Activated CD8-positive, alpha-beta memory T cell treated with anti-CD3 and anti-CD28 coated beads, Interleukin-2, amount 50 U/mL, for 1 hour (primary cell): ENCODE results near the gene HOXD3.

ENCODE experiments used
- DNase-seq: peaks from one replicate; pipeline ENCODE4 v3.0.0-alpha.2; 2020; ENCODE audit errors: extremely low read depth

HOXD3 gene

DNA sequence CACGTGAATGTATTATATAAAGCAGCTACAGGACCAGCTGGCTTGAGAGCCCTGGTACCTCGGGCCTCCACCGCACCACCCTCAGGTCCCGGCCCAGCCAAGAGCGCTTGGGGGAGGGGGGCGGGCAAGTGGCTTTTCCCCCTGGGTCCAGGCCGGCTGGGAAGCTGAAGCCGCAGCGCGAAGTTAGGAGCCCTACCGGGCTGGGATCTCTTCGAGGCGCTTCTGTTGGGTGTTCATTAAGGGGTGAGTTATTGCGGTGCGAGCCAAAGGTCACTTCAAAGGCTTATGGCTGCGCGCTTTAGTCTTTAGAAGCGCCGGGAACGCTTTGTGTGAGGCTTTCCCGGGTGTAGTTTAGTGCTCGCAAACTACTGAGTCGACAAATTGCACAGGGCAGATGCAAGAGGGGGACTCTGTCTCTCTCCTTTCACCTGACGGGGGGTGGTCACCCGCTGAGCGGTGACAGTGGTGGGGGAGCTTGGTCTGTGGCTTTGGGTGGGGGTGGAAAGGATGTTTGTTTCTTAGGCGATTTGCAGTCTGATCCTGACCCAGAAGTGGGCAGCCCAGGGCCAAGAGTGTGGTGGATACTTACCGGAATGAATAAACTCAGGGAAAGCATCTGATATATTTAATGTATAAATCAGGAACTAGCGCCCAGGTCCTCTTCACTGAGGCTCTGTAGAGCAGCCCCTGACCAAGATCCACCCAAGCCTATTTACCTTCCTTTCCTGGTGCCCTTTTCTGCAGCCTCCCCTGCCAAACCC is 6.0 kb downstream of the HOXD3 start:
- DNase-seq, result no peak

GRCh38 chr2:176163672-176164056 is 6.6 kb downstream of the HOXD3 start:
- no peak for DNase-seq

GRCh38 chr2:176164201-176164600 is 7.1 kb downstream of the HOXD3 start:
- no peak for DNase-seq

DNA sequence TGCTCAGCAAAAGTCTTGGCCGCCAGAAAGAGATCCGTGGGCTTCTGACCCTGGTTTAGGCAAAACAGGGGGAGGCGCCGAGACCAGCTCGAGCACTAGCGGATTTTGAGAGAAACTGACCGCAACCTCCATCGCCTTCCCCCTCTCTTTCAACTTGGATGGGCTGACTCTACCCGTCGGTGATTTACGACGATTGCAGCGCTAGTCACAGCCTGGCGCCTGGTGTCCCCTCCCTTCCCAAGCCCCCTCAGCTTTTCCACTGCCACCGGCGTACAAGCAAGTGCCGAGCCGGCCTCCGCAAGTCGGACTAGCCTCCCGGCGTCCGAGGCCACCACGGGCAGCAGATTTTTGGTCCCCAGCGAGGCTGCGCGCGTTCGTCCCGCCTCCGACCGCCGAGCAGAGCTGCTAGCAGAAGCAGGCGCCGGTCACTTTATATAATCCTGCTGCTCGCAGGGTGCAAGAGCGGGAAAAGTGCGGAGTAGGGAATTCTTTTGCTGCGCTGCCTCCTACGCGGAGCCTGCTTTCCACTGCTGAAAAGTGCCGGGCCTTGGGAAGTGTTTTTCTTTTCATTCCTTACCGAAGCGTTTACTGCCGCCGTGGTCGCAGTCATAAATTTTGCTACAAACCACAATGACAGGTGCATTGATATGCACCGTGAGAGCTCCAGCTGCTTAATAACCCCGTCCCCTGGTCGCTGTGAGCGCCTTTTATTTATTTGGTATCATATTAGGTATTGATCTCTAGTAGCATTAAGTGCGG is 7.7 kb downstream of the HOXD3 start:
- DNase-seq, result no peak

DNA sequence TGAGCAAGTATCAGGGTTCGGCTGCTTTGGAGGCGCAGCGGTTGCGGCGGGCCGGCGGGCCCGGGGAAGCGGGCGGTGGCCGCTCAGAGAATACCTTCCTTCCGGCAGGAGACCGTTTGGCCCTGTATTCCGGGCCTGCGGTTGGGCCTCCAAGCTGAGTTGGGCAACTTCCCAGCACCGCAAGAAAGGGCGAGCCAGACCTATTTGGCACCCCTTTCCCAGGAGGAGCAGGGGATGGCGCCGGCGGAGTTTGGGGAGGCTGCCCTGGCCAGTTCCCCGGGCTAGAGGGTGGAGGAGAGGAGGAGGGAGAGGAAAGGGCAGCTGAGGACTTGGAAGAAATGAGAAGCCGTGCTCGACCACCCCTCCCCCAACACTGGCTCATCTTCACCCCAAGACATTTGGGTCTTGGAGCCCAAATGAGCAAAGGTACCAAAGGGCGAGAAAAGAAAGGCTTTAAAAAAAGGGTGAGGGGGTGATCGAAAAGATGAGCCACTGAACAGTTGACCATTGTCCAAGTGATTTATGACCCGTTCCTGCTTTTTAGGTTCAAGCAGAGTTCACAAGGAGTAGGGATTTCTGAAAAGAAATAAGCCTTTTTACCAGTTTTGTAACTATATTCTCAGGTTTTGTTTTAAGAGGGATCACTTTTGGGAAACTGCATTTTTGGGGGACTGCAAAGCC is 8.4 kb downstream of the HOXD3 start:
- no peak for DNase-seq

DNA sequence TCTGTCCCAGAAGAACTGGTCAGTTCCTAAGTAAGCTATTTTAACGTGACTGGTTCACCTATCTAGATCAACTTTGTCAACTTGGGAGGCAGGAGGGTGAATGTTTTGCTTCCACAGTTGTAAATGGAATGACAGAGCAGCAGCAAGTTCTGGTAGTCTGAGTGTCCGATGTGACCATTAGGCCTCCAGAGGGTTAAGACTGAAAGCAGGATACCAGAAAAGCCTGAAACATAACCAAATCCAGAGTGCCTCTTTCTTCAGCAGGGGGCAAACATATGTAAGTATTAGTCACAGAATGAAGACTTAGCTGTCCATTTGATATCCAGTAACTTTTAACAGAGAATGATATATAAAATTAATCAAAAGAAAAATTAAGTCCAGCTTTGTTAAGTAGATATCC is 9.2 kb downstream of the HOXD3 start:
- no peak for DNase-seq

DNA sequence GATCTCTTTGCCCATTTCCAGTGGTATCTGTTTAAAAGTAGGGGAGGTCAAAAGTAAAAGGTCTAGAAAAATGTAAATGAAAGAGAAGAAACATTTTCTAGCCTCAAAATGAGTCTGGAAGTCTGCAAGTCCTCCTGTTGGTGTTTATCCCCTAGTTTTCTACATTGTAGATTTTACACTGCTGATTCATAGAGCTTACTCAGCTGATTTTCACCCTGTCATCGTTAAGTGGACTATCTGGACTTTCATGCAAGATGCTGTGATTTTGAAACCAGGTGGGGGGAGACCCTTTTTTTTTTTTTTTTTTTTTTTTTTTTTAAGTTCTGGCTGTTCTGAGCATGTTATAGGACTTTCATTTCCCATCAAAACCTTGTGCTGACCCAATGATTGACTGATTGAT is 10.3 kb downstream of the HOXD3 start:
- no peak for DNase-seq

DNA sequence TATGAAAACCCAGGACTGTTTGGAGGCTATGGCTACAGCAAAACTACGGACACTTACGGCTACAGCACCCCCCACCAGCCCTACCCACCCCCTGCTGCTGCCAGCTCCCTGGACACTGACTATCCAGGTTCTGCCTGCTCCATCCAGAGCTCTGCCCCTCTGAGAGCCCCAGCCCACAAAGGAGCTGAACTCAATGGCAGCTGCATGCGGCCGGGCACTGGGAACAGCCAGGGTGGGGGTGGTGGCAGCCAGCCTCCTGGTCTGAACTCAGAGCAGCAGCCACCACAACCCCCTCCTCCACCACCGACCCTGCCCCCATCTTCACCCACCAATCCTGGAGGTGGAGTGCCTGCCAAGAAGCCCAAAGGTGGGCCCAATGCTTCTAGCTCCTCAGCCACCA is 12.1 kb downstream of the HOXD3 start:
- no peak for DNase-seq

DNA sequence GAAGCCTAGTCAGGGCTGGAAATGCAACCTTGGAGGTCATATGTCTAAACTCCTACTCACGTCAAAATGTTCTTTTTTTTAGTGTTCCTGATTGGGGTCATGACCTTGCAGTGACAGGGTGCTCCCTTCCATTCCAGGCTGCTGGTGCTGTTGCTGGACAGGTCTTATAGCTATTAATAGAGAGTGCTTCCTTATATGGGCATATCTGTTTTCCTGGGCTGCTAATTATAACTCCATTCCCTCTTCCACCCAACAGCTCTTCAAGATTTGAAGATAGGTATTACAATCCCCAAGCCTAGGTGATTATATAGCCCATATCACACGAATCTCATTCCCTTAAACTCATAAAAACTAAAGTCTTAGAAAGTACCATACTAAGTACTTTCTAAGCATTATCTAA is 12.6 kb downstream of the HOXD3 start:
- no peak for DNase-seq

DNA sequence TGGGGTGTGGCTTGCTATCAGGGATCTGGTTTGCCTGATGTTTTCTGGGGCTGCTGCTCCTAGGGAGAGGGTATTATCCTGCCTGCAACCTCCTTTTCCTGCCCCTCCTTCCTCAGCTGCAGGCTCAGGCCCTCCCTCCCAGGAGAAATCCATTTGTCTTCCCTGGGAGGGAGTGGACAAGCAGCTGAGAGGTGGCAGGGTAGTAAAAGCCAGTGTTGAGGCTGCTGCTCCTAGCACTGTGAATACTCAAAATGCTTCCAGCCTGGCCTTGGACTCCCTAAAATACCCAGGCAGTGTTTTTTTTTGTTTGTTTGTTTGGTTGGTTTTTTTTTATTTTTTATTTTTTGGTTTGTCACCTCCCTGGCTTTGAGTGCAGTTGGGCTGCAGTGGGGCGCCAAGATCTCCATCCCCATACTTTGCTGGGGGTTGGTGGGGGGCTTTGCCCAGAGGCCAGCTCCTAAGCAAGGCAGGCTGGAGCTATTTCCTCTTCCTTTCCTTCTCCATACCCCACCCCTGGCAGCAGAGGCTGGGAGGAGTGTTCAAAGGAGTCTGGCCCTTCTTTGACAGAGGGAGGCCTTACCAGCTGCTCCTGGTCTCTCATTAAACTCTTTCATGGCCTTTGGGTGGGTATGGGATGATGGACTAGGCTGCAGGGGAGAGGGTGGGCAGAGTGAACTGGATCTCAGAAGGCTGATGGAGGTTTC is 13.6 kb downstream of the HOXD3 start:
- no peak for DNase-seq

DNA sequence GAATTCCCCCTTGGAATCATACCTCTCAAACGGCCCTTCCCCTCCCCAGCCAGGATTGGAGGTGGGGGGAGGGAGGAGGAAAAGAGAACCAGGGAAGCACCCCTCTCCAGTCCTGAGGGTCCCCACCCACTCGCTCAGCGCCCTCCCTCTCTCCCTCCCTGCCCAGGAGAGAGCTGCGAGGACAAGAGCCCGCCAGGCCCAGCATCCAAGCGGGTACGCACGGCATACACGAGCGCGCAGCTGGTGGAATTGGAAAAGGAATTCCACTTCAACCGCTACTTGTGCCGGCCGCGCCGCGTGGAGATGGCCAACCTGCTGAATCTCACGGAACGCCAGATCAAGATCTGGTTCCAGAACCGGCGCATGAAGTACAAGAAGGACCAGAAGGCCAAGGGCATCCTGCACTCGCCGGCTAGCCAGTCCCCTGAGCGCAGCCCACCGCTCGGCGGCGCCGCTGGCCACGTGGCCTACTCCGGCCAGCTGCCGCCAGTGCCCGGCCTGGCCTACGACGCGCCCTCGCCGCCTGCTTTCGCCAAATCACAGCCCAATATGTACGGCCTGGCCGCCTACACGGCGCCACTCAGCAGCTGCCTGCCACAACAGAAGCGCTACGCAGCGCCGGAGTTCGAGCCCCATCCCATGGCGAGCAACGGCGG is 14.4 kb downstream of the HOXD3 start:
- no peak for DNase-seq

DNA sequence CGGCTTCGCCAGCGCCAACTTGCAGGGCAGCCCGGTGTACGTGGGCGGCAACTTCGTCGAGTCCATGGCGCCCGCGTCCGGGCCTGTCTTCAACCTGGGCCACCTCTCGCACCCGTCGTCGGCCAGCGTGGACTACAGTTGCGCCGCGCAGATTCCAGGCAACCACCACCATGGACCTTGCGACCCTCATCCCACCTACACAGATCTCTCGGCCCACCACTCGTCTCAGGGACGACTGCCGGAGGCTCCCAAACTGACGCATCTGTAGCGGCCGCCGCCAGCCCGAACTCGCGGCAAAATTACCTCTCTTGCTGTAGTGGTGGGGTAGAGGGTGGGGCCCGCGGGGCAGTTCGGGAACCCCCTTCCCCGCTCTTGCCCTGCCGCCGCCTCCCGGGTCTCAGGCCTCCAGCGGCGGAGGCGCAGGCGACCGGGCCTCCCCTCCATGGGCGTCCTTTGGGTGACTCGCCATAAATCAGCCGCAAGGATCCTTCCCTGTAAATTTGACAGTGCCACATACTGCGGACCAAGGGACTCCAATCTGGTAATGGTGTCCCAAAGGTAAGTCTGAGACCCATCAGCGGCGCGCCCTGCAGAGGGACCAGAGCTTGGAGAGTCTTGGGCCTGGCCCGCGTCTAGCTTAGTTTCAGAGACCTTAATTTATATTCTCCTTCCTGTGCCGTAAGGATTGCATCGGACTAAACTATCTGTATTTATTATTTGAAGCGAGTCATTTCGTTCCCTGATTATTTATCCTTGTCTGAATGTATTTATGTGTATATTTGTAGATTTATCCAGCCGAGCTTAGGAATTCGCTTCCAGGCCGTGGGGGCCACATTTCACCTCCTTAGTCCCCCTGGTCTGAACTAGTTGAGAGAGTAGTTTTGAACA is 15.1 kb downstream of the HOXD3 start:
- DNase-seq, result no peak

DNA sequence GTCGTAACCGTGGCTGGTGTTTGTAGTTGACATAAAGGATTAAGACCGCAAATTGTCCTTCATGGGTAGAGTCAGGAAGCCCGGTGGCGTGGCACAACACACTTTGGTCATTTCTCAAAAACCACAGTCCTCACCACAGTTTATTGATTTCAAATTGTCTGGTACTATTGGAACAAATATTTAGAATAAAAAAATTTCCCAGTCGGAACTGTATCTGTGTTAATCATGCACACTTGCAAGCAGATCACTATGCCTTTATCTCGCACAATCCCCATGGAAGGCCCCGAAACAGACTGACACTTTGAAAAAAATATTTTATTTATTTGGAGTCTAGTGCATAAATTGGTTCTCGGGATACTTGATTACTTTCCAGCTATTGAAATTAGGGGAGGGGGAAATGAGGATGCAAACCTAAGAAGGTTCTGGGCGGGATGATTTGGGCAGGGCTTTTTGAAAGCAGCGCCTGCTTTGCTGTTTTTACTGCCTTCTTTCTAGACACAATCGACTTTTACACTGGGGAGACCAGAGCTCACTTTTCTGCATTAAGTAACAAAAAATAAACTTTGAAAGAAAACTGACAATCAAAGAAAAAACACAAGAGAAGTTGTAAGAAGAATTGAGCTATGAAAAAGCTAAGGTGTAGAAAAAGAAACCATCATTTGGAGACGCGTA is 15.9 kb downstream of the HOXD3 start:
- no peak for DNase-seq

DNA sequence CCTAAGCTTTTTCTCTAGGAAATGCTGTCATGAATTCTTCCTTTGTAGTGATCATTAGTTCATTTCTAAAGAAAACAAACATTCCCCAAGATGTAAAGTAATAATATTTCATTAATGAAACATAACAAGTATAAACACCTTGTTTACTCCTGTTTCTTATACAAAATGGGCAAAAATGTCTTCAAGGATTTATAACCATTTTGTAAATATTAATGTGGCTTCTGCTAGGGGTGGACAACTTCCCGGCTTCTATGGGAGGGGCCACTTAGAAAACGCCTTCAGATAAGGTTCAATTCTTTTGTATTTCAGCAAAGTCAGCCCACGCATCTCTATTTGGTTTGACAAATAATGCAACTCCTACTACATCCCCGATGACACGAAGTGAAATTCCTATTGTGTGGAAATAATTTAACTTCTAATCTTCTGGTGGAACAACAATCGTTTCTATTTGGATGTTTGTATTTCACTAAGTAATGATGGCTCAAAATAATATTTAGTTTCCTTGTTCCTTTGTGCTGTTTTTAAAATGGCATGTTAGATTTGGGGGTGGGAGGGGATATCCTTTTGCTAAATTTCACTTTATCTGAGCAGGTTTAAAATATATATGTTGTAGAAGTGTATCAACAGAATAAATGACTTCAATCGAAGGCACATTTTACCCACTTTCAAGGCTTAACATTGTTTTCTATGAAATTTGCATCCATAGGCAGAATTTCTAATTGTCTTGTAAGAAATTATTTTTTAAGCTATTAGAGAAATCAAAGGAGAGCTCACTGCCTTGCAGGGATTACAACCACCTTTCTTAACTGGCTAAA is 16.7 kb downstream of the HOXD3 start:
- DNase-seq, result no peak

DNA sequence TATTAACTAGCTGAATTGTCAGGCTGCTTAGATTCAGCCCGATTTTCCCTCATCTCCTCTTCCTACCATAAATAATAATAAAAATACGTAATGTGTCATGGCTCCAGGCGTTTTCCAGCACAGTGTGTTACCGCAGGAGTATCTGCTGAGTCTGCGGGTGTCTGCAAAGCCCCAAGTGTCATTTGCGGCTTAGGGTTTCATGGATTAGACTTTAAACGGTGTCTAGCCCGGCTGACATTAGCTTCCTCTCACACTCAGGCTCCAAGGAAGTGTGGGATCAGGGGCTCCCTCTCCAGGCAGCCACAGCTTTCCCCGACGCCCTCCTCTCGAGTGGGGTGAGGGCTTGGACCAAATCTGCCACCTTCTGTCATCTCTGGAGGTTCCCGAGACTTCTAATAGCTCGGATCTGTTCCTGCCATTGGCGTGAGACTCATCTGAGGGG is 17.3 kb downstream of the HOXD3 start:
- DNase-seq, result no peak

DNA sequence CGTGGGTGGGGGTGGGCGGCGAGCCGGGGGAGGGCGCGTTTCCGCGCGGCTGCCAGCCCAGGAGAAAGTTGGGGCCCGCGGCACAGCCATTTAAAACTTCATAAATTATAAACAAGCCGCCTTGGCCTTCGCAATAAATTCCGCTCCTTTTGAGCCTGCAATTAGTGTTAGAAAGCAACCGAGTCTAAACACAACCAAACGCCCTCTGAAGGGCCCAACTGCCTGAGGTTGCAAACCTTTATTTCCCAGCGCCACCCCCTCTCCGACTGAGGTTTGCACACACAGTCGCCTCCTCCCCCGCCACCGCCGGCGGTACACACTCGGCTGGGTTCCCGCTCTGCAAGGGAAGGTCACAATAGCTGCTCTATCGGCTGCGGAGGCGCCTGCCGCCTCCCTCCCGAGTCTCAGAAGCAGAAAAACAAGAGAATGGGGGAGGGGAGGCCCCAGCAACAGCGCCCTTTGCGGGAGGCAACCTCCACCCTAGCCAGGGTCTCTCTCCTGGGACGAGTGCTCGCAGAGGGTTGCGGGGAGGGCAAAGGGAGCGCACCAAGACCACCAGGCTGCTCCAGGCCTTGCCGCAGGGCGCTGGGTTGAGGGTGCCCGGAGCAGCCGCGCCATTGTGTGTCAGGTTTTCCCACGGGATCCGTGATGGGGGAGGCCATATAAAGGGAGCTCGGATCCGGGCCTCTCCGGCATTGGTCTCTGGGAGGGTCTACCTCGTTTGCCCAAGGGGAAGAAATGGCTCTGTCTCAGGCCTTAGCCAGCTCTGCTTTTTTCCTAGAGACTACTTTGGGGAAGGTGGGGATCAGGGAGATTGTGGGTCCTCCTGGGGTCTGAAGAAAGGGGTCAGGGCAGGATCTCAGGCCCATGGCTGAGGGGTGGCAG is 18.0 kb downstream of the HOXD3 start:
- DNase-seq, result no peak

- no peak for DNase-seq
These were observed 18.9 kb downstream of the HOXD3 start for GRCh38 chr2:176175709-176176607.
